HFFc6 (cell line): Measurements from ENCODE around the gene LPCAT3. TPM values are rescaled to one million over a fixed set of nuclear protein-coding genes. Genes with fewer than 3 reads are reported as not detected.

Experiments
- DNase-seq: peaks from one replicate; pipeline ENCODE4 v3.0.0-alpha.2; 2018
- H3K27ac Mint-ChIP-seq: 2 replicates; pipeline ENCODE4 v1.8.0; 2020; ENCODE audit warnings: mild to moderate bottlenecking, mixed read lengths
- H3K27me3 Mint-ChIP-seq: 2 replicates; pipeline ENCODE4 v1.8.0; 2021; ENCODE audit warnings: mild to moderate bottlenecking, moderate library complexity, mixed read lengths; ENCODE audit not compliant: insufficient read depth
- H3K36me3 Mint-ChIP-seq: 2 replicates; pipeline ENCODE4 v1.8.0; 2021; ENCODE audit warnings: low read depth, mixed read lengths
- H3K4me1 Mint-ChIP-seq: 2 replicates; pipeline ENCODE4 v1.8.0; 2020; ENCODE audit warnings: low read depth, mixed read lengths
- H3K4me3 Mint-ChIP-seq: 2 replicates; pipeline ENCODE4 v1.8.0; 2020; ENCODE audit warnings: mild to moderate bottlenecking, moderate library complexity, mixed read lengths
- H3K9me3 Mint-ChIP-seq: 2 replicates; pipeline ENCODE4 v1.8.0; 2020; ENCODE audit warnings: mild to moderate bottlenecking, mixed read lengths
- total RNA-seq, 6 experiments: library from RNA; stranded (reverse); fragmentation: NEBNext Ultra II Directional; extraction: Animal tissue kit (Norgen Biotek cat#: 25700); gene quantifications; 2 replicates in 1 of 6; 3 replicates in 5 of 6; pipeline ENCODE4 v1.2.3, GENCODE V29; 2021
- TF ChIP-seq, protein P1 (sequence below): fragments of 200-600 bp; sonication (generic); IDR thresholded peaks from 2 replicates; pipeline ENCODE4 v1.5.0; 2021; ENCODE audit warnings: antibody characterized with exemption, mild to moderate bottlenecking

LPCAT3 gene
- total RNA-seq, 6 experiments from 2014 or later = 17.4 to 28.4 (median 21.6) TPM

DNA sequence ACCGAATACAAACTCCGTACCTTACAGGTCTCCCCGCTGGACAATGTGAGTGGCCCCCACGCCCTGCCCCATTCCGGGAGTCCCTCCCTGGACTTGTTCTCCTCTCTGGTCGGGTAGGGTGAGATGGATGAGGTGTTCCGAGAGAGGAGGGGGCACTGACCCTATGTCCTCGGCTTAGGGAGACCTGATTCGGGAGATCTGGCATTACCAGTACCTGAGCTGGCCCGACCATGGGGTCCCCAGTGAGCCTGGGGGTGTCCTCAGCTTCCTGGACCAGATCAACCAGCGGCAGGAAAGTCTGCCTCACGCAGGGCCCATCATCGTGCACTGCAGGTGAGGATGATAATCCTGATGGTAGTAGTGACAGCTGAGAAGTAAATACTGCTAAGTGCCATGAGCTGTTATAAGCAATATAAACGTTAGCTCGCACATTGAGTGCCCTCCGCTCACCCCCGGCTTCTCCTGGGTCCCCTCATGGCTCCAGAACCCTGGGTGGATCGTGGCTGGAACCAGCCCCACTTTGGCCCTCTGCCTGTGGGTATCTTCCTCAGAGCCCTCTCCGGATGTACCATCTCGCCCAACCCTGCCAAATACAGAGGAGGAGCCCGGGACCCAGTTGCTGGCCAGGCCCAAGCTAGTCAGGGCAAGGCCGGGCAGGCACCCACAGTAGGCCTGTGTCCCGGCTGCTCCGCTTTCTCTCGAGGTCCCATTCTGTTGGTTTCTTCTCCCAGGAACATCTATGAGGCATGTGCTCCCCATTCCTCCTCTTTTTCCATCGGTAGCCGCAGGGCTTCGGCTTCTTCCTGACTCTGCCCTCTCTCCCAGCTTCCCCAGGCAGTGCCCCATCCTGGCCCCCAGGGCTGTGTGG is 60.3 kb downstream of the LPCAT3 start:
- Mint-ChIP-seq H3K27ac (no peak overlapping the region), H3K4me3 (no peak overlapping the region), H3K27me3 (peaks cover 2% of the 10 kb centered on the region)

DNA sequence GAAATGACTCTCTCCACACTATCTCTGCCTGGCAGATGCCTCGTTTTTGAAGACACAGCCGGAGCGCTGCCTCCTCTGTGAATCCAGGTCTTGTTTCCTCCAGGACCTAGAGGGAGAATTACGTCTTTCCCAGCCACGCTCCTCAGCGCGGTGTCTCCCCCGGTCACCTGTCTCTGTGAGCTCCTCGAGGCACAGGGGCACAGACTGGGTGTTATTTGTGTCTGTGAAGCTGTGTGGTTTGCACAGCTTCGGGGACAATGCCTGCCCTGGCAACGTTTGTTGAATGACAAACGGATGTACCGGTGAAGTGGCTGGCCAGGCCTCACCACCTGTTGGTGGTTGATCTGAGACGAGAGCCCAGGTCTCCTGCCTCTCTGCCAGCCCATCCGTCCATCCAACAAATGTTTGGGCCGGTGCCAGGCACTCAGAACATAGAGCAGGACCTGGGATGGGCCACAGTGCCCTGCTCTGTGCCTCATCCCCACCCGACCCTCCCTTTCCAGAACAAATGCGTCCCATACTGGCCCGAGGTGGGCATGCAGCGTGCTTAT is 61.0 kb downstream of the LPCAT3 start:
- no peak for DNase-seq
- Mint-ChIP-seq H3K9me3 (no peaks in the 10 kb centered on the region), H3K27me3 (peaks cover 2% of the 10 kb centered on the region), H3K27ac (no peak overlapping the region), H3K36me3 (no peaks in the 10 kb centered on the region), H3K4me1 (peaks cover 23% of the 10 kb centered on the region), H3K4me3 (no peak overlapping the region)
- TF ChIP-seq, protein P1, sequence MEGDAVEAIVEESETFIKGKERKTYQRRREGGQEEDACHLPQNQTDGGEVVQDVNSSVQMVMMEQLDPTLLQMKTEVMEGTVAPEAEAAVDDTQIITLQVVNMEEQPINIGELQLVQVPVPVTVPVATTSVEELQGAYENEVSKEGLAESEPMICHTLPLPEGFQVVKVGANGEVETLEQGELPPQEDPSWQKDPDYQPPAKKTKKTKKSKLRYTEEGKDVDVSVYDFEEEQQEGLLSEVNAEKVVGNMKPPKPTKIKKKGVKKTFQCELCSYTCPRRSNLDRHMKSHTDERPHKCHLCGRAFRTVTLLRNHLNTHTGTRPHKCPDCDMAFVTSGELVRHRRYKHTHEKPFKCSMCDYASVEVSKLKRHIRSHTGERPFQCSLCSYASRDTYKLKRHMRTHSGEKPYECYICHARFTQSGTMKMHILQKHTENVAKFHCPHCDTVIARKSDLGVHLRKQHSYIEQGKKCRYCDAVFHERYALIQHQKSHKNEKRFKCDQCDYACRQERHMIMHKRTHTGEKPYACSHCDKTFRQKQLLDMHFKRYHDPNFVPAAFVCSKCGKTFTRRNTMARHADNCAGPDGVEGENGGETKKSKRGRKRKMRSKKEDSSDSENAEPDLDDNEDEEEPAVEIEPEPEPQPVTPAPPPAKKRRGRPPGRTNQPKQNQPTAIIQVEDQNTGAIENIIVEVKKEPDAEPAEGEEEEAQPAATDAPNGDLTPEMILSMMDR = no peak

More for the DNA sequence above, 60.3 kb downstream of the LPCAT3 start:
- no peak for DNase-seq
- no peaks in the 10 kb centered on the region for H3K36me3 Mint-ChIP-seq
- no peaks in the 10 kb centered on the region for H3K9me3 Mint-ChIP-seq
- H3K4me1 Mint-ChIP-seq = peaks cover 18% of the 10 kb centered on the region
- TF ChIP-seq, protein P1 = no peak

DNA sequence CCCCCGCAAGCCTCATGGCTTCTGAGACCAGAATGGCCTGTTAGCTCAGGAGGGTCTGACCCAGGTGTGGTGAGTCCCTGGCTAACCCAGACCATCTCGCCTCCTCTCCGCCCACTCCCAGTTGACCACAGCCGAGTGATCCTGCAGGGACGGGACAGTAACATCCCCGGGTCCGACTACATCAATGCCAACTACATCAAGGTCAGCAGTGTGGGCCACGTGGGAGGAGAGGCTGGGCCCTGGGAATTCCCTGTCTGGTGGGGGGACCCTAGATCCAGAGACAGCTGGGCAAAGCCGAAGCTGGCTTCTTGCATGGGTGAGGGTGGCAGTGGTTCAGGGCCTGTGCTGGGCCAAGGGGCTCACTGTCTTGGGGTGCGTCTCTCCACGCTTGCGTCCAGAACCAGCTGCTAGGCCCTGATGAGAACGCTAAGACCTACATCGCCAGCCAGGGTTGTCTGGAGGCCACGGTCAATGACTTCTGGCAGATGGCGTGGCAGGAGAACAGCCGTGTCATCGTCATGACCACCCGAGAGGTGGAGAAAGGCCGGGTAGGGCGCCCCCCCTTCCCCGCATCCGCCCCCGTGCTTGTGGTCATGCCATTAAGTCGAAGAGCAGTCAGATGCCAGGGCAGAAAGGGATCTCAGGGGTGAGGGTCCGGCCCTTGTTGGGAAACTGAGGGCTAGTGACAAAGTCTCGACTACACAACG is 62.1 kb downstream of the LPCAT3 start:
- Mint-ChIP-seq H3K4me1 (peaks cover 13% of the 10 kb centered on the region; the same call in 1 of the 2 replicates), H3K9me3 (no peaks in the 10 kb centered on the region), H3K36me3 (no peaks in the 10 kb centered on the region), H3K4me3 (no peak overlapping the region), H3K27ac (no peak overlapping the region), H3K27me3 (peaks cover 2% of the 10 kb centered on the region)
- TF ChIP-seq, protein P1 = no peak
- DNase-seq = no peak

DNA sequence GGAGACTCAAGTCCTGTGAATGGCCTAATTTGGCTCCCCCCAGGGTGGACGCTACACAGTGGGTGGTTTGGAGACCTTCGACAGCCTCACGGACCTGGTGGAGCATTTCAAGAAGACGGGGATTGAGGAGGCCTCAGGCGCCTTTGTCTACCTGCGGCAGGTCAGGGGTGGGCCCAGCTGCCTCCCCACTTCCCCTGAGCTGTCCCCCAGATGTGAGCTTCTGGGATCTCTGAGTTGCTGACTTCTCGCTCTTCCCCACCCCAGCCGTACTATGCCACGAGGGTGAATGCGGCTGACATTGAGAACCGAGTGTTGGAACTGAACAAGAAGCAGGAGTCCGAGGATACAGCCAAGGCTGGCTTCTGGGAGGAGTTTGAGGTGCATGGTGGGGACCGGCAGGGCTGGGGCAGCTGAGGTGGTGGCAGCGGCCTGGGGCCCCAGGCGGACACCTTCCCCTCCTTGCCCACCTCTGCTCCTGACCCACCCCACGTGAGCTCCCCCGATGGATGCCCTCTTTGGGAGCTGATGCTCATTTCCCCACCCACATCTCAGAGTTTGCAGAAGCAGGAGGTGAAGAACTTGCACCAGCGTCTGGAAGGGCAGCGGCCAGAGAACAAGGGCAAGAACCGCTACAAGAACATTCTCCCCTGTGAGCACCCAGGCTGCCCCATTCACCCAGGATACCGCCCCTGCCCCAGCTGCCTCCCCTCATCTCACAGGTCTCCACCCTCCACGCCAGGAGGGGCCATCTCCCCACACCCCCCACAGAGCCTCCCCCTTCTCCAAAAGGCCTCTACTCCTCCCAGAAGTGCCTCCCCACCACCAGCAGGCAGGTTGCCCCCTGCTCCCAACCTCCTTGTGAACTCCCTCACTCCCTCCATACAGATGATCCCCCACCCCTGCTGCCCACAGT is 62.9 kb downstream of the LPCAT3 start:
- Mint-ChIP-seq H3K9me3 (no peaks in the 10 kb centered on the region), H3K4me1 (peaks cover 7% of the 10 kb centered on the region; the same call in 1 of the 2 replicates), H3K4me3 (no peak overlapping the region), H3K27me3 (peaks cover 2% of the 10 kb centered on the region), H3K36me3 (no peaks in the 10 kb centered on the region), H3K27ac (no peak overlapping the region)
- DNase-seq = no peak
- TF ChIP-seq, protein P1 = no peak
